ENCODE results near the gene PLPPR3. TPM values are rescaled to one million over a fixed set of nuclear protein-coding genes. Genes with fewer than 3 reads are reported as not detected.

The PLPPR3 gene
- total RNA-seq, 1 experiment from 2014 or later, result 1.4 TPM

DNA sequence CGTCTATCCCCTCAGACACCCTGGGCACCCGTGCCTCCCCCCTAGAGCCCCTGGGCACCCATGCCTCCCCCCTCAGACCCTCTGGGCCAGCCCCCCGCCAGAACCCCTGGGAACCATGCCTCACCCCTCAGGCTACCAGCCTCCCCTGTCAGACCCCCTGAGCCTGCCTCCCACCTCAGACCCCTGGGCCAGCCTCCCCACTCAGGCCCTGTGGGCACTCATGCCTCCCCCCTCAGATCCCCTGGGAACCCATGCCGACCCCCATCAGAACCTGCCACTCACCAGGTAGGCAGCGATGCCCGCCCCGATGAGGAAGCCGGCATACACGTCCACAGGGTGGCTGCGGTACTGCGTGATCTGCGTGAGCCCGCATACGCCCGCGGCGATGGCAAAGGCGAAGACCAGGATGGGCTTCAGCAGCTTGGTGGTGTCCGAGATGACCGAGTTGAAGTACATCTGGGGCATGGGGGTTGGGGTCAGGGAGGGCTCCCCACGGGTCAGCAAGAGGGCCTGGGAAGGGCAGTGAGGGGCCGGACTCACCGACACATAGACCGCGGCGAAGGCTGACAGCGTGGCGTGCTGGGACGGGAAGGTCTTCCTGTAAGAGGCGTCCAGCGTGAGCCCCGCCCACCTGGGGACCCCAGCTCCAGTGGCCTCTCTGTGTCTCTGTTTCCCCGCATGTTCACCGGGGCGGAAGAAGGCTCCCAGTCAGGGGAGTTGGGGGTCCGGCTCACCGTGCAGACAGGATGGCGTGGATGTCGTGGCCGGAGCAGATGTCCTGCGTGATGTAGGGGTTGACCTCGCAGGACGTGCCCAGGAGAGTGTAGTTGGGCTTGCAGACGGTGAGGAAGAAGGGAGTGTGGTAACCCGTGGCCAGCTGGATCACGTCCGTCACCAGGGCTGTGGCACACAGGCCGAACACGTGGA, 7.3 kb downstream of the PLPPR3 start:
- in situ Hi-C loops (cut with HindIII; ENCODE audit: low pct_unique_long_range_greater_than_20kb, low sequenced_read_pairs), result no loop called here
- no peak for DNase-seq (ENCODE audit: low read depth, low spot score)

DNA sequence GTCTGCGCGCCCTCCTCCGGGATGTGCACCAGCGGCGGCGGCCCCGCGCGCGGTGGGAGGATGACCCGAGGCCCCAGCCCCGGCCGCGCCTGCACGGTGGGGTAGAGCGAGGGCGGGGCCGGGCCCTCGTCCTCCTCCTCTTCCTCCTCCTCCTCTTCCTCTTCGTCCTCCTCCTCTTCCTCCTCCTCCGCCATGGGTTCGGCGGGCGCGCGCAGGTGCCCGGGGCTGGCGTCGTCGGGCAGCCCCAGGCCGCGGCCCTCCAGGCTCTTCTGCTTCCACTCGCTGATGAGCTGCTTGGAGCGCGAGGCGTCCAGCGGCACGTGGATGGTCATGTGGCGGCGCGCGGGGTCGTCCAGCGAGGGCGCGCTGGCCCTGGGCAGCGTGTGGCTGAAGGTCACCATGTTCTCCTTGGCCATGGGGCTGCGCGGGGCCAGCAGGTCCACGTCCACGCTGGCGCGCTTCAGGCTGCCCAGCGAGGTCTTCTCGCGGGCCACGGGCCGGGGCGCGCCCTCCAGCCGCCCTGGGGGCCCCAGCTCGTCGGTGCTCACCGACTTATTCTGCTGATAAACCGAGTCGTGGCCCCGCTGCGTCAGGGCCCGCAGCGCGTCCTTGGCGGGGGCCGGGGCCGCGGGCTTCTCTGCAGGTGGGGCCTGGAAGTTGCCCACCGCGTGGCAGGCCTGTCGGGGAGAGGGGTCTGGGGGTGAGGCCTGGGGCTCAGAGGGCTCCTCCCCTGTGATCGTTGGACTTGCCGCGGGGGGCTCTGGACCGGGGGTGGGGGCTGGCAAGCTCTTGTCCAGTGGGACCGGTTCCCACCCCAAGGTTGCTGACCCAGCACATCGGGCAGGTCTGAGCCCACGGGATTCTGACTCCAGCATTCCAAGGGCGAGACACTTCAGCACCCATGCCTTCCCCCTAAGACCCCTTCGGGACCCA, 8.3 kb downstream of the PLPPR3 start:
- DNase-seq (ENCODE audit: low read depth, low spot score), result no peak
- in situ Hi-C loops (cut with HindIII; ENCODE audit: low pct_unique_long_range_greater_than_20kb, low sequenced_read_pairs), result no loop called here

DNA sequence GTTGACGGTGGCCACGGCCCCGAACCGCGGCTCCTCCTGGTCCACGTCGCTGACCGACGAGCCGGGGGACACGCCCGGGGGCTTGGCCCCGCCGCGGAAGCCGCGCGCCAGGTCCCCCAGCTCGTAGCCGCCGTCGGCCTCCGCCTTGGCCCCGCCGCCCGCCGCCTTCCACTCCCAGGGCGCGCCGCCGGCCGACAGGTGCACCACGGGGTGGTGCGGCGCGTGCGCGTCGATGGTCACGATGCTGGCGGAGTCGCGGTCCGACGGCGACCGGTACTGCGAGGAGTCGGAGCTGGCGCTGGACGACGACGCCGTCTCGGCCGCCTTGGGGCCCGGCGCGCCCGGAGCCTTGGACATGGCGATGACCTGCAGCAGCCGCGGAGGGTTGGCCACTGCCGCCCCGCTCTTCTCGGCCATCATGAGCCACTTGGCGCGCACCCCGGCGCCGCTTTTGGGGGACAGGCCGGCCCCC, 9.0 kb downstream of the PLPPR3 start:
- in situ Hi-C loops (cut with HindIII; ENCODE audit: low pct_unique_long_range_greater_than_20kb, low sequenced_read_pairs), result no loop called here
- no peak for DNase-seq (ENCODE audit: low read depth, low spot score)

DNA sequence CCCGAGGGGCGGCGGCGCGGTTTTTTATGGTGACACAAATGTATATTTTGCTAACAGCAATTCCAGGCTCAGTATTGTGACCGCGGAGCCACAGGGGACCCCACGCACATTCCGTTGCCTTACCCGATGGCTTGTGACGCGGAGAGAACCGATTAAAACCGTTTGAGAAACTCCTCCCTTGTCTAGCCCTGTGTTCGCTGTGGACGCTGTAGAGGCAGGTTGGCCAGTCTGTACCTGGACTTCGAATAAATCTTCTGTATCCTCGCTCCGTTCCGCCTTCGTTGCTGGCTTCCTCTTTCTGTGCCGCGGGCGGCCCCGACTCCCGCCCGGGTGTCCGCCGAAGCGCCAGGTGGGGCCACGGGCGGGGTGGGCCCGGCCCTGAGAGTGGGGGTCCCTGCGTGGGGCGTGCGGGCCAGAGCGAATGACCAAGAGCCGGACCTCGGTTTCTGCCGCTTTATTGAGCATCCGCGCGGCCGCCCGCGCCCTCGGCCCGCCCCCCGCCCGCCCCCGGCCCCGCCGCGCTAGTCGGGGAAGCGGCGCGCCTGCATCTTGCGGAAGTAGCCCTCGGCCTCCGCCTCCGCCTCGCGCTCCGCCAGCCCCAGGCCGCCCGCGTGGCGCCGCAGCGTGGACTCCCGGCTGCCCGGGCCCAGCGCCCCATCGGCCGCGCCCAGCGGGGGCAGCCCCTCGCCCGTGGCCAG, 9.6 kb downstream of the PLPPR3 start:
- DNase-seq (ENCODE audit: low read depth, low spot score), result no peak
- in situ Hi-C loops (cut with HindIII; ENCODE audit: low pct_unique_long_range_greater_than_20kb, low sequenced_read_pairs), result no loop called here

DNA sequence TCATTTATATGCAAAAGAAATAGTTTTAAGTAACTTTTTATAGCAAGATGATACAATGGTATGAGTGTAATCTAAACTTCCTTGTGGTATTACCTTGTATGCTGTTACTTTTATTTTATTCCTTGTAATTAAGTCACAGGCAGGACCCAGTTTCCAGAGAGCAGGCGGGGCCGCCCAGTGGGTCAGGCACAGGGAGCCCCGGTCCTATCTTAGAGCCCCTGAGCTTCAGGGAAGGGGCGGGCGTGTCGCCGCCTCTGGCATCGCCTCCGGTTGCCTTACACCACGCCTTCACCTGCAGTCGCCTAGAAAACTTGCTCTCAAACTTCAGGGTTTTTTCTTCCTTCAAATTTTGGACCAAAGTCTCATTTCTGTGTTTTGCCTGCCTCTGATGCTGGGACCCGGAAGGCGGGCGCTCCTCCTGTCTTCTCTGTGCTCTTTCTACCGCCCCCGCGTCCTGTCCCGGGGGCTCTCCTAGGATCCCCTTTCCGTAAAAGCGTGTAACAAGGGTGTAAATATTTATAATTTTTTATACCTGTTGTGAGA, 10.2 kb downstream of the PLPPR3 start:
- in situ Hi-C loops (cut with HindIII; ENCODE audit: low pct_unique_long_range_greater_than_20kb, low sequenced_read_pairs), result no loop called here
- no peak for DNase-seq (ENCODE audit: low read depth, low spot score)

DNA sequence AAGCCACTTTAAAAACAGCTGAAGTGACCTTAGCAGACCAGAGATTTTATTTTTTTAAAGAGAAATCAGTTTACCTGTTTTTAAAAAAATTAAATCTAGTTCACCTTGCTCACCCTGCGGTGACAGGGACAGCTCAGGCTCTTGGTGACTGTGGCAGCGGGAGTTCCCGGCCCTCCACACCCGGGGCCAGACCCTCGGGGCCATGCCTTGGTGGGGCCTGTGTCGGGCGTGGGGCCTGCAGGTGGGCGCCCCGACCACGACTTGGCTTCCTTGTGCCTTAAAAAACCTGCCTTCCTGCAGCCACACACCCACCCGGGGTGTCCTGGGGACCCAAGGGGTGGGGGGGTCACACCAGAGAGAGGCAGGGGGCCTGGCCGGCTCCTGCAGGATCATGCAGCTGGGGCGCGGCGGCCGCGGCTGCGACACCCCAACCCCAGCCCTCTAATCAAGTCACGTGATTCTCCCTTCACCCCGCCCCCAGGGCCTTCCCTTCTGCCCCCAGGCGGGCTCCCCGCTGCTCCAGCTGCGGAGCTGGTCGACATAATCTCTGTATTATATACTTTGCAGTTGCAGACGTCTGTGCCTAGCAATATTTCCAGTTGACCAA, 10.8 kb downstream of the PLPPR3 start:
- no peak for DNase-seq (ENCODE audit: low read depth, low spot score)
- in situ Hi-C loops (cut with HindIII; ENCODE audit: low pct_unique_long_range_greater_than_20kb, low sequenced_read_pairs), result no loop called here

DNA sequence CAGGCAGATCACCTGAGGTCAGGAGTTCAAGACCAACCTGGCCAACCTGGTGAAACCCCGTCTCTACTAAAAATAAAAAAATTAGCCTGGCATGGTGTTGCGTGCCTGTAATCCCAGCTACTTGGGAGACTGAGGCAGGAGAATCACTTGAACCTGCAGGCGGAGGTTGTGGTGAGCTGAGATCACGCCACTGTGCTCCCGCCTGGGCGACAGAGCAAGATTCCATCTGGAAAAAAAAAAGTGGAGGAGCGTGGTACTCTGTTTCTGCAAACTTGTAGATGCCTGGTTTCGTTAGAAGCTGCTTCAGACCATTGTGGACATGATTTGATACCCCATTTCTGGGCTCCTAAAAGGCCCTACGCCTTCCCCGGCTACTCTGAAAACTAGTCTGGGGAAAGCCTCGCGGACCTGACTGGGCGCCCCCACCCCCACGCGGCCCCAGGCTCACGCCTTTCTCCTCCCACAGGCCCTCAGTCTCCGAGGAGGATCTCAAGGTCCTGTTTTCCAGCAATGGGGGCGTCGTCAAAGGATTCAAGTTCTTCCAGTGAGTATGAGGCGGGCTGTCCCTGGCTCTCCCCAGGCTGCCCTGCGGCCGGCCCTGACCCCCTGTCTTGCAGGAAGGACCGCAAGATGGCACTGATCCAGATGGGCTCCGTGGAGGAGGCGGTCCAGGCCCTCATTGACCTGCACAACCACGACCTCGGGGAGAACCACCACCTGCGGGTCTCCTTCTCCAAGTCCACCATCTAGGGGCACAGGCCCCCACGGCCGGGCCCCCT, 11.5 kb downstream of the PLPPR3 start:
- in situ Hi-C loops (cut with HindIII; ENCODE audit: low pct_unique_long_range_greater_than_20kb, low sequenced_read_pairs), result no loop called here

DNA sequence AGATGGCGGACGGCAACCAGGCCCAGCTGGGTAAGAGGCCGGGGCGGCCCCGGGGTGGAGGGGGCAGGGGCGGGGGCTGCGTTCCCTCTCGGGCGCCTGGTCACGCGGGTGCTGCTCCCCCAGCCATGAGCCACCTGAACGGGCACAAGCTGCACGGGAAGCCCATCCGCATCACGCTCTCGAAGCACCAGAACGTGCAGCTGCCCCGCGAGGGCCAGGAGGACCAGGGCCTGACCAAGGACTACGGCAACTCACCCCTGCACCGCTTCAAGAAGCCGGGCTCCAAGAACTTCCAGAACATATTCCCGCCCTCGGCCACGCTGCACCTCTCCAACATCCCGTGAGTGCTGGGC, 13.4 kb downstream of the PLPPR3 start:
- in situ Hi-C loops (cut with HindIII; ENCODE audit: low pct_unique_long_range_greater_than_20kb, low sequenced_read_pairs), result no loop called here

More for the DNA sequence above, 11.5 kb downstream of the PLPPR3 start:
- no peak for DNase-seq (ENCODE audit: low read depth, low spot score)

DNA sequence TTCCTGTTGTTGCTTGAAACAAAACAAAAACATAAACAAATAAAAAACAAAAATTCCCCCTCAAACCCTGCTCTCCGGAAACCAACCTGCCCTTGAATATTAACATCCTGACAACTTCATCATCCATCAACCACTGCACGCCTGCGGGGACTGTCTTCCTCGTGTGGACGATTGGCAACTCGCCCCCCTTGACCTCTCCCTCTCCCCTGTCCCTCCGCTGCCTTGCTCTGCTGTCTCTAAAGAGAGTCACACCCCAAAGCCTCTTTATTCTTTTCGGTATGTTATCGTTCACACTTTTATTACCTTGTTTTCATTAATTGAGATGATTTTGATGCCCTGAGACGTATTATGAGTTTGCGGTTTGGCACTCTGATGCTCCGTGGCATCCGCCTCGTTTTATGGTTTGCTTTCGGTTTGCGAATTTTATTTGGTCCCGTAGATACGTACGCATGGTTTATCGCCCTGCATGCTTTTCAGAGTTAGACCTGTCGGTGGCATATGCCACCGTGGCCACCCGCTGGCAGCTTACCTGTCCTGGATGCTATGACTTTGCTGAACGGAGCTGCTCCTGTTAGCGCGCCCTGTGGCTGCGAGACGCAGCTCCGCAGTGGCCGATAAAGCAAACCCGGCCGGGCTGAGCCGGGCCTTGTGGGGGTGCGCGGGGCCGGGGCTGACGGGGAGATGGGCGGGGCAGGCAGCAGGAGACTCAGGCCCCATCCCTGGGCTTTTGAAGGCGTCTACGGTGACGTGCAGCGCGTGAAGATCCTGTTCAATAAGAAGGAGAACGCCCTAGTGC, 13.9 kb downstream of the PLPPR3 start:
- no peak for DNase-seq (ENCODE audit: low read depth, low spot score)
- in situ Hi-C loops (cut with HindIII; ENCODE audit: low pct_unique_long_range_greater_than_20kb, low sequenced_read_pairs), result no loop called here

More for the DNA sequence above, 13.4 kb downstream of the PLPPR3 start:
- no peak for DNase-seq (ENCODE audit: low read depth, low spot score)

DNA sequence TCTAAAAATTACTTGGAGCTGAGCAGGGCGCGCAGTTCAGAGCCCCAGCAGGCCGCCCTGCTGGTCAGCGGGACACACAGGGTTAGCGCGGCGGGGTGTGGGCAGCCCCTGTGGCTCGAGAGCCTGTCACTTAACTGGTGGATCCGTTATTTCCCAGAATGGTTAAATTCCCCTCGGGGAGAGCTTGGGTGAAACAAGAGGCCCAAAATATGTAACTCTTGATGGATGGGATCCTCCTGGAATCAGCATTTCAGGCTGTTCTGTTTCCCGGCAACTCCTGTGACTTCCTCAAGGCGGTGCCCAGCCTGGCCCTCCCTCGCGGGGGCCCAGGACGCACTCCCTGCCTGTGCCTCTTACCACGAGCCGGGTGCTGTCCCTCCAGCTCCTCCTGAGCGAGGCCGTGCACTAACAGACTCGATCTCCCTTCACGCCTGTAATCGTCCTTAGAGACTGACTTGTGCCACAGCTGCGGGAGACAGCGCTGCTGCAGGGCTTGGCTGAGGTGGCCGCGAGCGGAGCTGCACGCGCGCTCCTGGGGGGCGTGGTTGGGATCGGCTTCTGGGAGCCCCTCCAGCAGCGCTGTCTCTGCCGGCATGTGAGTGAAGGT, 14.8 kb downstream of the PLPPR3 start:
- in situ Hi-C loops (cut with HindIII; ENCODE audit: low pct_unique_long_range_greater_than_20kb, low sequenced_read_pairs), result no loop called here
- no peak for DNase-seq (ENCODE audit: low read depth, low spot score)

DNA sequence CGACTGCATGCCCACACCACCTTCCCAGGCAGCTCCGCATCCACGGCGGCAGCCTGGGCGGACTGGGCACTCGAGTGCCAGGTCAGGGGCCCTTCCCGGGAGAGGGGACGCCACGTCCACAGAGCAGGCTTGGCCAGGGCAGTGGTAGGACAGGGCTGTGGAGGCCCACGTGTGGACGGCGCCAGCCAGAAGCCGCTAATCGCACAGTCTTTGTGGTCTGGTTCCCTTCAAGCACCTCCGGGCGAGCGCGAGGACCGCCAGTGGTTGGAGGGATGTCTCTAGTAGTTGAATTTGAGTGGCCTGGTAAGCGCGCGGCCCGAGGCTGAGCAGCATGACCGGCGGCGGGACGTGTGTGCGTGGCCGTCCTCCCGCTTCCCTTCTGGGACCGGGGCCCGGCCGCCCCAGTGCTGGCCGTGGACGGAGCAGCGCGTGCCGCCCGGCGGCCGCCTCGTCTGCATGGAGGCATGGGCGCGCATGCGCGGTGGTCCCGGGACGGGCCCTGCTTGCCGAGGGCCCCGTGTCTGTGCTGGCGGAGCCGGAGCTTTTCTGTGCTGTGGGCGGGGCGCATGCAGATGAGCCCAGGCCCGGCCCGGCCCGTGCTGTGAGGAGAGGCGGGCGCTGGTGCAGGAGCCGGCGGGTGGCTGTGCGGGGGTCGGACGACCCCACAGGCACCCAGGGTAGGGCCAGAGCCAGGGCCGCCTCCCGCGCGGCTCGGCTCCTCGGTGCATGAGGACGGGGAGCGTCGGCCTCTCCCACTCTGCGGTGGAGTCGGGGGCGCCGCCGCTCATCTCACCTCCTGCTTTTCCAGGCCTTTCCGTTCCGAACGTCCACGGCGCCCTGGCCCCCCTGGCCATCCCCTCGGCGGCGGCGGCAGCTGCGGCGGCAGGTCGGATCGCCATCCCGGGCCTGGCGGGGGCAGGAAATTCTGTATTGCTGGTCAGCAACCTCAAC, 15.9 kb downstream of the PLPPR3 start:
- DNase-seq (ENCODE audit: low read depth, low spot score), result no peak
- in situ Hi-C loops (cut with HindIII; ENCODE audit: low pct_unique_long_range_greater_than_20kb, low sequenced_read_pairs), result no loop called here

DNA sequence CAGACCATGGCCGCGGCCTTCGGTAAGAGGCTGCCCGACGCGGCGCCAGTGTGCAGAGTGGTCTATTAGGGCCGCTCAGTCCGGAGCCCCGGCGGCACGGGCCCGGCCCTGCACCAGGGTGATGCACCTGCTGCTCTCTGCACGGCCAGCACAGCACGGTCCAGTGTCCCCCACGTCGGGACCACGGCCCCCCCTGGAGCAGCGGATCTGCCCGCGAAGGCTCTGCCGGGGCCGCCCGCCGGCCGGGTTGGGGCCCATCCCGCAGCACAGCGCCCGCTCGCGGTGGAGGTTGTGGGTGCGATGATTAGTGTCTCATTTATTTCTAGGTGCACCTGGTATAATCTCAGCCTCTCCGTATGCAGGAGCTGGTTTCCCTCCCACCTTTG, 16.6 kb downstream of the PLPPR3 start:
- in situ Hi-C loops (cut with HindIII; ENCODE audit: low pct_unique_long_range_greater_than_20kb, low sequenced_read_pairs), result no loop called here
- no peak for DNase-seq (ENCODE audit: low read depth, low spot score)

DNA sequence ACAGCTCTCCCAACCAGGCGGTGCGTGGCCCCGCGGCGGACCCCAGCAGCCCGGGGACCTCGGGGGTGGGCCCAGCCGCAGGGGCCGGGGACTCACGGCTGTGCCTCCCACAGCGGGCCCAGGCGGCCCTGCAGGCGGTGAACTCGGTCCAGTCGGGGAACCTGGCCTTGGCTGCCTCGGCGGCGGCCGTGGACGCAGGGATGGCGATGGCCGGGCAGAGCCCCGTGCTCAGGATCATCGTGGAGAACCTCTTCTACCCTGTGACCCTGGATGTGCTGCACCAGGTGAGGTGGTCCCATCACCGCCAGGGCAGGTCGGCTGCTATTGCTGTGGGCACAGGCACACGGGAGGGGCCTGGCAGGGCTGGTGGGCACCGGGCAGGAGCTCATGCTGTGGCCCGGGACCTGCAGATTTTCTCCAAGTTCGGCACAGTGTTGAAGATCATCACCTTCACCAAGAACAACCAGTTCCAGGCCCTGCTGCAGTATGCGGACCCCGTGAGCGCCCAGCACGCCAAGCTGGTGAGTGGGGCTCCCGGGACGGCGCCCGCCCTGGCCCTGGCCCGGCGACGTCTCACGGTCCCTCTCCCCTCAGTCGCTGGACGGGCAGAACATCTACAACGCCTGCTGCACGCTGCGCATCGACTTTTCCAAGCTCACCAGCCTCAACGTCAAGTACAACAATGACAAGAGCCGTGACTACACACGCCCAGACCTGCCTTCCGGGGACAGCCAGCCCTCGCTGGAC, 17.2 kb downstream of the PLPPR3 start:
- DNase-seq (ENCODE audit: low read depth, low spot score), result no peak
- in situ Hi-C loops (cut with HindIII; ENCODE audit: low pct_unique_long_range_greater_than_20kb, low sequenced_read_pairs), result no loop called here

Data from SK-MEL-5 (cell line).